Upper lobe of left lung (tissue), 4 donors: ENCODE measurements around the gene EGFL7.

Source experiments
- CTCF ChIP-seq, 6 experiments: fragments of 450-650 bp in 4 of 6; fragments of 200-600 bp in 2 of 6; sonication (generic) in 2 of 6; IDR thresholded peaks; one replicate each; pipeline ENCODE4 v1.5.1; 2016 to 2019; ENCODE audit warnings: antibody characterized with exemption in 6 of 6
- EP300 ChIP-seq, 4 donors: sonication (generic); formaldehyde crosslinking; IDR thresholded peaks; one replicate each; pipeline ENCODE4 v1.5.1; 2017; ENCODE audit warnings: antibody characterized with exemption in 4 of 4, control low read depth in 2 of 4
- POLR2A ChIP-seq, 4 donors: fragments of 450-650 bp; IDR thresholded peaks; one replicate each; pipeline ENCODE4 v1.5.1; 2016 to 2017; ENCODE audit warnings: antibody characterized with exemption in 4 of 4, mild to moderate bottlenecking in 2 of 4
- POLR2AphosphoS5 ChIP-seq, 2 donors: sonication (generic); formaldehyde crosslinking; IDR thresholded peaks; one replicate each; pipeline ENCODE4 v1.5.1; 2017; ENCODE audit warnings: antibody characterized with exemption in 2 of 2

- no peak for TF ChIP-seq POLR2AphosphoS5 (IDR thresholded peaks at IDR 0.05)
- no peak for TF ChIP-seq EP300 (IDR thresholded peaks at IDR 0.05)
- no peak for TF ChIP-seq CTCF (IDR thresholded peaks at IDR 0.05)
- no peak for TF ChIP-seq POLR2A (IDR thresholded peaks at IDR 0.05)
Measured at GRCh38 chr9:136695955-136696354, 33.2 kb downstream of the EGFL7 start.
